DMS153 treated with DMSO at 0.1 percent for 48 hours (cell line): Measurements from ENCODE around the gene GAB4.
"Not testable (repeated sequence)": the region's sequence is repeated elsewhere in the genome, so short reads cannot be mapped to it uniquely, and the experiment has no call there.

ENCODE experiments used
- DNase-seq: peaks from one replicate; lab custom pipeline; 2025; ENCODE audit not compliant: unreplicated experiment; lab: John Stamatoyannopoulos, UW

The GAB4 gene

GRCh38 chr22:16959345-16959930 is 48.6 kb downstream of the GAB4 start:
- no peak for DNase-seq

- no peak for DNase-seq
These were observed 49.5 kb downstream of the GAB4 start for GRCh38 chr22:16958475-16958874.

GRCh38 chr22:16957781-16958180 is 50.2 kb downstream of the GAB4 start:
- no peak for DNase-seq

DNA sequence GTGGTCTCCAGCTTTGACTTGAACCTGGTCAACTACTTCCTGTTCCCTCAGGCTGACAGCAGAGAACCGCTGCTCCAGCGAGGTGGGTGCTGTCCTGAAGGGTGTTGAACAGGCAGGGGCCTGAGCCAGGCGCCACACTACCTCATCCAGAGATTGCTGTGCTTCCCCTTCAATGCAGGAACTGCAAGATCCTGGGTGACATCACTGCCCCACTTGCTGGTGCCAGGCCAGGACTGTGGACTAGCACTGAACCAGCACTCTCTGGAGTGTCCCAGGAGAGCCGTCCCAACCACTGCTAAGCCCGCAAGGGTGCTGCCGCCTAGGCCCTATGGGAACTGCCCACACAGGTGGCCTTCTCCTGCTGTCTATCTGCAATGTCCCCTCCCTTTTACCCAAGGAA is 51.7 kb downstream of the GAB4 start:
- no peak for DNase-seq

GRCh38 chr22:16955678-16956210 is 52.3 kb downstream of the GAB4 start:
- DNase-seq = peak; percentile 75

- DNase-seq = no peak
These were observed 52.9 kb downstream of the GAB4 start for GRCh38 chr22:16955081-16955480.

DNA sequence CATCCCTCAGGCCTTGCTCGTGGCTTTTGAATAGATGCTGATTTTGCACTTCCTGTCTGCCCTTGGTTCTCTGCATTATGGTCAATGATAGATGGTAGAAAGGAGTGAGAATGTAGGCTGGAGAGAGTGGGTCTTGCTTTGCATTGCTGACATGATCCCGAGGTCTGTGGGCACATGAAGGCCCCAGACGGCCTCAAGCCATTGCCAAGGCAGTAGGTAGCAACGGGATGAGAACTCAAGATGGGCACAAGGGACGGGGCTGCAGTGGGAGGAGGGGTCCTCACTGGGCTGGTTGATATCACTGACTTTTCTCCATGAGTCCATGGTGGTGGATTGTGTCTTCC is 54.0 kb downstream of the GAB4 start:
- no peak for DNase-seq

GRCh38 chr22:16953206-16954059 is 54.6 kb downstream of the GAB4 start:
- no peak for DNase-seq

DNA sequence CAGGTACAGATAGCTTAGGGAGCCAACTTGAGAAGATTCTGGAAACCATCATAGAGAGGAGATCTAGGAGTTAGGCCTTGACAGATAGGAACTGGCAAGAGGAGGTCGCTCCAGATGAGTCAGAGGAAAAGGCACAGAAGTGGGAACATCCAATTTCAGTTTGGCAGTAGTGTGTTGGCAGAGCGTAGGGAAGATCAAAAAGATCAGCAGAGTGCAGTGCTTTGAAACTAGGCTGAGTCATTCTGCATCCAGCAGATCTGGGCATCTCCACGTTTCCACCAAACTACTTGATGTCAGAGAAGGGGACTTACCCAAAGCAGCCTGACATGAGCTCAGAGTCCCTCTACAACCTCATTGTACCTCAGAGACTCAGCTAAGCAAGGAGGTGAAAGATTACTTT is 58.5 kb downstream of the GAB4 start:
- no peak for DNase-seq

DNA sequence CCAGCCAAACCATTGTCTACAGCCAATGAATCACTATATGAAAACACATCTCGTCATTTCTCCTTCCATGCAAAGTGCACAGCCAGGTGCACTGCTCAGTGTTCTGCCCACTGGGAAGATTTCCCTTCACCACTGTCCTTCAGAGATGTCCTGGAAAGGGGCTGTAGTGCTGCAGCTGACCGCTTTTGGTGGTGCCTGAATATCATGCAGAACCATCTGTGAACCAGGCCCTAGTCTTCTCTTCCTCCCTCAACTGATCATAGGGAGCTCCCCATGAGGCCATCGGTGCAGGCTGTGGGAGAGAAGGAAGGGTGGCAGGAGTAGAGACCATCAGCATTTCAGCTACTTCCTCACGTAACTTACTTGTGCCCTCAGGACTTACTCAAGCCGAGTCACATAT is 70.2 kb downstream of the GAB4 start:
- DNase-seq = no peak

GRCh38 chr22:16937209-16937608 is 70.8 kb downstream of the GAB4 start:
- not testable (repeated sequence) for DNase-seq

DNA sequence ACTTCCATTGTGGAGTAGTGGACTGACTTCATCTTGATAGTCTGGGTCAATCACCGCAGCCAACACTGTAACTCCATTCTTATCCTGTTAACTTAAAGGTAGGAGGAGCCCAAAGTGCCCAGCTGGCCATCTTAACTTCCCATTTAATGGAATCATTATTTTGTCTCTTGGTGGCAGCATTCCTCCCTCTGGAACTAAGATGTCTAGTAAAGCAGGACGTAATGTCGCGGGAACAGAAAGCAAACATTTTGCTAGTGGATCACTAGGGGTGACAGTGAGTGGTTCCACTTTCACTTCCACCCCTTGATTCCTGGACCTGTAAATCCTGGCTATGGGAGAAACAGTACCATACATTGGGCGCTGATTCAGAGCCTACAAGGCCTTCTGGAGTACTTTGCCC is 71.4 kb downstream of the GAB4 start:
- DNase-seq = no peak

GRCh38 chr22:16935209-16935608 is 72.8 kb downstream of the GAB4 start:
- no peak for DNase-seq

DNA sequence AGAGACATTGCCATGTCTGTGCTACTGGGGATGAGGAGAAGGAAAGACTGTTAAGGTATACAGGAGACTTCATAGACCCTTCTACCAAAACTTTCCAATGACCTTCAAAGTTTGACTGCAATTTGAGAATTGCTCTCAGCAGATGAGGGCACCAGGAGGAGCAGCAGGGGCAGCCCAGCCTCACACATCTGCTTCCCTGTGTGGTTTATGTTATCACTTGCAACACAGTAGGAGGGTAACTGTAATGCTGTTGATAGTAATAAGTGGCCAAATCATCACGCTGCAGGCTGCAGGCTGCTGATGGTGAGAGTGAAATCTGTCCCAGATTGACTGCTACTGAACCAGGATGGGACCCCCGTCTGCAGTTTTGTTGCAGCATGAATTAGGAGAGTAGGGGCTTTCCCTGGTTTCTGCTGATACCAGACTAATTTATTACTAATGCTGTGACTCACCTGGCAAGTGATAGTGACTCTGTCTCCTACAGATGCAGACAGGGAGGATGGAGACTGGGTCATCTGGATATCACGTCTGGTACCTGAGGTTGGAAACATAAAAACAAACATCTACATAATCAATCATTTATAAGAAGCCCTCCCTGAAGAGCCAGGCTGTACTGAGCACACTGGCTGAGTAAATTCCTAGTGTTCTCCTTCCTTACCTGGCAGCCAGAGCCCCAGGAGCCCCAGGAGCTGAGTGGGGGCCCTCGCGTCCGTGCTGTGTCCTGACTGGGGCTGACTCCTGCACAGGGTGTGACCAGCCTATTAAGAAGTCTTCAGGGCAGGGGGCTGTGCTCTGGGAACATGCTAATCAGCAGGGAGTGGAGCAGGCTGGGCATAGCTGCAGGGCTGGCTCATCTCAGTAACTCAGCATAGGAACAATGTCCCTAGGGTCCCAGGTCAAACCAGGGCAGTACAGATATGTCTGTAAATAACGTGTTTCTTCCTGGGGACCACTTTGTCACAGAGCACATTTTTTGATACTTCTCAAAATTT is 74.4 kb downstream of the GAB4 start:
- DNase-seq = no peak

- no peak for DNase-seq
These were observed 75.4 kb downstream of the GAB4 start for GRCh38 chr22:16932577-16932976.

DNA sequence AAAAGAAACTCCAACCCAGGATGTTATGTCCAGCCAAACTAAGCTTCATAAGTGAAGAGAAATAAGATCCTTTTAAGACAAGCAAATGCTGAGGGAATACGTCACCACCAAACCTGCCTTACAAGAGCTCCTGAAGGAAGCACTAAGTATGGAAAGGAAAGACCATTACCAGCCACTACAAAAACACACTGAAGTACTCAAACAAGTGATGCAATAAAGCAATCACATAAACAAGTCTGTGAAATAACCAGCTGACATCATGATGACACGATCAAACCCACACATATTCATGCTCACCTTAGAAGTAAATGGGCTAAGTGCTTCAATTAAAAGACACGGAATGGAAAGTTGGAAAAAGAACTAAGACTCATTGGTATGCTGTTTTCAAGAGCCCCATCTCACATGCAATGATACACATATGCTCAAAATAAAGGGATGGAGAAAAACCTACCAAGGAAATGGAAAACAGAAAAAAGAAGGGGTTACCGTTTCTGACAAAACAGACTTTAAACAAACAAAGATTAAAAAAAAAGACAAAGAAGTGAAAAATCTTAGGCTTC is 82.5 kb downstream of the GAB4 start:
- no peak for DNase-seq

DNA sequence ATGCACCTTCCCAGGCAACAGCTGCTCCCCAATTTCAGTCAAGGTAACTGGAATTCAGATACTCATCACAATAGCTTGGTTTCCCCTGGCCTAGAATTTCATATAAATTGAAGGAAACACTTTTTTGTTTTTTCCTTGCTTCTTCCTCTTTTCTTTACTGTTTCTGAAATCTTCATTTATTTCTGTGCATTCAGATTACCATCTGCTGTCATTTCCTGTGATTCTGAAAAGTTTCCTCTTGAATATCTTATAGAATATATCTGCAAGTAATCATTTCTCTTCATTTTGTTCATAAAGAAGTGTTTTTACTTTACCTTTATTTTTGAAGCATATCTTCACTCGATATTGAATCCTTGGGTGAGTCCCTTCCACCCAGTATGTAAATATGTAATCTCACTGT is 85.3 kb downstream of the GAB4 start:
- no peak for DNase-seq

DNA sequence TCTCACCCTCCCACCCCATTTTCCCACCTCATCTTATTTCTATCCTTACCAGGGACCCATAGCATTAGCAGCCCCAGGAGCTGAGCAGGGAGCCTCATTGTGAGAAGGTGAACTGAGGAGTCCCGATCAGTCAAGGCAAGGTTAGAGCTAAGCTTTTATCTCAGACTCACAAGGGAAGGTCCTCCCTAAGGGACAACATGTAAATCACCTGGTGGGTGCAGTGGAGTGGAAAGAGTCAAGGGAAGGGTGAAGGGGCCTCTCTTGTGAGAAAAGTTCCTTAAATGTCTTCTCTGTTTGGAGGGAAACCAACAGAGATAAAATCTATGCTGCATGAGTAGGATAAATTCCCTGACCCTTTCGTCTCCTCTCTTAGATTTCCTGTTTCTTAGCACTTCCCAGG is 85.9 kb downstream of the GAB4 start:
- DNase-seq = no peak

- DNase-seq = peak; percentile 45
These were observed 90.6 kb downstream of the GAB4 start for GRCh38 chr22:16917144-16918003.

DNA sequence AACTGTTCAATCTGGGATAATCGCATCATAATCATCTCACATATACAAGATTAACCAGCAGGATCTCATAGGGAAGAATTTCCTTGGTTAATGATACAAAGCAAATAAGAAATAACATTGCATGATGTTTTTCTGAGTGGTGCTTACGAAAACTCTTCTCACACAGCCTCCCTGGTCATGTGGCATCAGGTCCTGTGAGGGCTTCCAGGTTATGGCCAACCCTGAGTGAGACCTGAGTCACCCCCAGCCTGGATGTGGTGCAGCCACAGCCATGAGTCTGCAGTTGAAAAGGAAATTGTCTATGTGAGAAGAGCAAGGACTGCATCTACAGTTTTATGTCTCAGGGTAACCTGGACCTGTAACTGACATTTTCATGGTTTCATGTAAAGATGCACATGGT is 92.3 kb downstream of the GAB4 start:
- DNase-seq = no peak
